Omental fat pad (tissue), 4 donors: ENCODE measurements around the gene CACNA2D3. TPM values are rescaled to one million over a fixed set of nuclear protein-coding genes. Genes with fewer than 3 reads are reported as not detected.

ENCODE experiments used
- ATAC-seq: fragments of 150-250 bp; one replicate; pipeline ENCODE4 v1.9.1; 2016; ENCODE audit warnings: mild to moderate bottlenecking, moderate library complexity; ENCODE audit not compliant: low FRiP score
- DNase-seq: peaks from one replicate; pipeline ENCODE4 v3.0.0-alpha.2; 2019; ENCODE audit warnings: low spot score
- total RNA-seq, 4 donors: library from RNA; depleted of rRNA; stranded (reverse); fragments of >200 nt; gene quantifications; one replicate each; pipeline ENCODE4 v1.1.0, GENCODE V29; 2016
- TF ChIP-seq, protein P1 (sequence below), 3 donors: fragments of 450-650 bp; IDR thresholded peaks; one replicate each; pipeline ENCODE4 v1.5.1; 2016 to 2017; ENCODE audit warnings: antibody characterized with exemption in 3 of 3, mild to moderate bottlenecking in 3 of 3, moderate library complexity in 2 of 3

The CACNA2D3 gene
- total RNA-seq, 4 donors from 2014 or later = 2.6 to 6.1 (median 4.5) TPM

DNA sequence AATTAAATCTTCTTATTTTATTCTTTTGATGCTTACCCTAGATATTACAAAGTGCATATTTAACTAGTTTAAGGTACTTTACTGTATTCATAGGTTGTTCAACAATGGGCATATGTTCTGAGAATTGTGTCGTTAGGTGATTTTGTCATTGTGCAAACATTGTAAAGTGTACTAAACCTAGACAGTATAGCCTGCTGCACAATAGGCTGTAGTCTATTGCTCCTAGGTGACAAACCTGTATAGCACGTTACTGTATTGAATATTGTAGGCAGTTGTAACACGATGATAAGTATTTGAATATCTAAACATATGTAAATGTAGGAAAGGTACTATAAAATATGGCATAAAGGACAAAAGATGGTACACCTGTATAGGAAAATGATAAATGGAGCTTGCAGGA lies 100.7 kb downstream of the CACNA2D3 start:
- ATAC-seq (no peak), DNase-seq (no peak)
- TF ChIP-seq, protein P1, sequence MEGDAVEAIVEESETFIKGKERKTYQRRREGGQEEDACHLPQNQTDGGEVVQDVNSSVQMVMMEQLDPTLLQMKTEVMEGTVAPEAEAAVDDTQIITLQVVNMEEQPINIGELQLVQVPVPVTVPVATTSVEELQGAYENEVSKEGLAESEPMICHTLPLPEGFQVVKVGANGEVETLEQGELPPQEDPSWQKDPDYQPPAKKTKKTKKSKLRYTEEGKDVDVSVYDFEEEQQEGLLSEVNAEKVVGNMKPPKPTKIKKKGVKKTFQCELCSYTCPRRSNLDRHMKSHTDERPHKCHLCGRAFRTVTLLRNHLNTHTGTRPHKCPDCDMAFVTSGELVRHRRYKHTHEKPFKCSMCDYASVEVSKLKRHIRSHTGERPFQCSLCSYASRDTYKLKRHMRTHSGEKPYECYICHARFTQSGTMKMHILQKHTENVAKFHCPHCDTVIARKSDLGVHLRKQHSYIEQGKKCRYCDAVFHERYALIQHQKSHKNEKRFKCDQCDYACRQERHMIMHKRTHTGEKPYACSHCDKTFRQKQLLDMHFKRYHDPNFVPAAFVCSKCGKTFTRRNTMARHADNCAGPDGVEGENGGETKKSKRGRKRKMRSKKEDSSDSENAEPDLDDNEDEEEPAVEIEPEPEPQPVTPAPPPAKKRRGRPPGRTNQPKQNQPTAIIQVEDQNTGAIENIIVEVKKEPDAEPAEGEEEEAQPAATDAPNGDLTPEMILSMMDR (IDR thresholded peaks at IDR 0.05) = no peak

DNA sequence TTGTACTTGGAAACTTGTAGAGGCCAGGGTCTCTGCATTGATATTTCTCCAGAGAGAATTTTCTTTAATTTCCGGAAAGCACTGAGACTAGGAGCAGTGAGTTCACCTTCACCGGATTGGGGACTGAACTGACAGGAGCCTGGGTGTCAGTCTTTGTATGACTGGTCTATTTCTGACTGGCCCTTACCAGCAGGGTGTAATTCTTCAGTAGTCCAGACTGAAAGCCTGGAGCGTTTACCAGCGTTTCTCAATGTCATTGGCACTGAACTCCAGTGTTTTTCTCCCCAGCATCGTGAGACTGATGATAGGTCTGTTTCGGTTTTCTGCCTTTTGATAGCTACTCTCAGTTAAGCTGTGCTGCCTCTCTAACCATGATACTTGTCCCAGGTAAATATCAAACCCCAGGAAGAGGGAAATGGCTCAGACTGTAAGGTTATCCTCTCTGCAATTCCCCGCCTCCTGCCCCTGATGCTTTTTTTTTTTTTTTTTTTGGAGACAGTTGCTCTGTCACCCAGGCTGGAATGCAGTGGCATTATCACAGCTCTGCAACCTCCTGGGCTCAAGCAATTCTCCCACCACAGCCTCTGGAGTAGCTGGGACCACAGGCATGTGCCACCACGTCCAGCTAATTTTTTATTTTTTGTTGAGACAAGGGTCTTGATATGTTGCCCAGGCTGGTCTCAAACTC lies 103.6 kb downstream of the CACNA2D3 start:
- TF ChIP-seq, protein P1 (IDR thresholded peaks at IDR 0.05) = no peak
- DNase-seq (no peak), ATAC-seq (no peak)

- DNase-seq = no peak
- ATAC-seq = no peak
- TF ChIP-seq, protein P1 (IDR thresholded peaks at IDR 0.05) = no peak
These were observed 106.5 kb downstream of the CACNA2D3 start for GRCh38 chr3:54228806-54229205.

- TF ChIP-seq, protein P1 (IDR thresholded peaks at IDR 0.05) = no peak
- no peak for DNase-seq
- ATAC-seq = no peak
These were observed 110.3 kb downstream of the CACNA2D3 start for GRCh38 chr3:54232618-54233017.

GRCh38 chr3:54235998-54236397 lies 113.6 kb downstream of the CACNA2D3 start:
- DNase-seq (no peak), ATAC-seq (no peak)
- TF ChIP-seq, protein P1 (IDR thresholded peaks at IDR 0.05) = no peak

GRCh38 chr3:54237109-54237508 lies 114.8 kb downstream of the CACNA2D3 start:
- no peak for DNase-seq
- ATAC-seq = no peak
- TF ChIP-seq, protein P1 (IDR thresholded peaks at IDR 0.05) = no peak

DNA sequence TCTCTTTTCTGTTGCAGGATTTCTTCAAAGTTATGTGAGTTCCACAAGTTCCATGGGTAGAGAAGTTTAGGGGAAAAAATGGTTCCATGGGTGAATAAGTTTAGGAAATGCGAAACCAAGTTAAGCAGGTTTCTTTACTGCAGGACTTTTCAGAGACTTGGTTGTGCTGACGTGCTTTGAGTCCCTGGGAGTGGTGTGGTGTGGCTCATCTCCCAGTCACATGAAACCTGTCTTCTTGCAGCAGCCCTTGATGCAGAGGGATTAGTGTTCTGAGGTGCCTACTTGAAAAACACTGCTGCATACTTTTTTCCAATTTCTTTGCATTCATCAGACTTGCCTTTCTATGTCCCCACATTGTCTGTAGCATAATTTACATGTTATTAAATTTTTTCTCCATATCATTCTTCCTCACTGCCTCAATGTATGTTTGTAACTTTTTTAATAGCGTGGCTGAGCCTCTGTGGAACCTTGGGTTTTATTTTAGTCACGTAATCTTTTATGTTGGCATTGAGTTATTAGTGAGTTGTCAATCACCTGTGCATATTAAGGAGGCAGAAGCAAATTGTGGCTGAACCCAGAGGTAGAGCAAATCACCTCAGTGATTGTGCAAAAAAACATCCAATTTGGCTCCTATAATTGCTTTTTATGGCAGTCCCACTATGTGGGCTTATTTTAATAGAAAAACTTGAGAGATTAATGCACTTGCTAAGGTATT lies 115.6 kb downstream of the CACNA2D3 start:
- TF ChIP-seq, protein P1 (IDR thresholded peaks at IDR 0.05) = no peak
- DNase-seq (no peak), ATAC-seq (no peak)
